DMS 273 treated with DMSO at 0.1 percent for 48 hours (cell line): ENCODE data around the gene GIPC1.

Experiments used
- DNase-seq: peaks from one replicate; lab custom pipeline; 2025; lab: John Stamatoyannopoulos, UW

The GIPC1 gene

DNA sequence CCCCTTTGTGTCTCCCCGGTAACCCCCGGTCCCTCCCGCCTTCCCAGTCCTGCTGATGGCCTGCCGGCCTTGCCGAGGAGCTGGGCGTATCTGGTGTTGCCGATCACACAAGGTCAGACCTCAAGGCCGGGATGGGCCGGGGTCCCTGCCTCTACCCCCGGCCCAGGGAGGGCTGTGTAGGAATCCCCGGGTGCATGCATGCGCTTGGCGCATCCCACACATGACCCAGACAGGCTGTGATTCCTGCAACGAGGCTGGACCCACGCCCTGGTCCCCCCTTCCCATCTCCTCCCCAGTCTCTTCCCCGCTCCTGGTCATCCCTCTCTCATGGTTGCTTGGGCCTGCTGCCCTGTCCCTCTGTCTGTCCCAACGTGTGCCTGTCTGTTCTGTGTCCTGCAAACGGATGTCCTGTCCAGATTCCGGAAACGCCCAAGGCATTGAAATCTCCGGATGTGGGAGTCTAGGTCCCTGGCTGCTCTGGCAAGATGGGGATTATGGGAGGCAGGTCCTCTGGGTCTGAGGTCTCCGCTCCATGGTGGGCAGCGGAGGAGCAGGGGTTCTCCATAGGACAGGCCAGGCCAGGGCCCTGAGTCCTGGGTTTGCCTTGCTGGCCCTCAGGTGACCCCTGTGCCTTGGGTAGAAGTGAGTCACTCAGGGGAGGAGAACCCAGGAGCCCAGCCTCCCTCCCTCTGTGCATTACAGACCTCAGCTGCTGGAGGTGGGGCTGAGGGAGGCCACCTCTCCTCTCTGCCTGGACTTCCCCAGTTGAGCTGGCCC lies 61.2 kb downstream of the GIPC1 start:
- no peak for DNase-seq

DNA sequence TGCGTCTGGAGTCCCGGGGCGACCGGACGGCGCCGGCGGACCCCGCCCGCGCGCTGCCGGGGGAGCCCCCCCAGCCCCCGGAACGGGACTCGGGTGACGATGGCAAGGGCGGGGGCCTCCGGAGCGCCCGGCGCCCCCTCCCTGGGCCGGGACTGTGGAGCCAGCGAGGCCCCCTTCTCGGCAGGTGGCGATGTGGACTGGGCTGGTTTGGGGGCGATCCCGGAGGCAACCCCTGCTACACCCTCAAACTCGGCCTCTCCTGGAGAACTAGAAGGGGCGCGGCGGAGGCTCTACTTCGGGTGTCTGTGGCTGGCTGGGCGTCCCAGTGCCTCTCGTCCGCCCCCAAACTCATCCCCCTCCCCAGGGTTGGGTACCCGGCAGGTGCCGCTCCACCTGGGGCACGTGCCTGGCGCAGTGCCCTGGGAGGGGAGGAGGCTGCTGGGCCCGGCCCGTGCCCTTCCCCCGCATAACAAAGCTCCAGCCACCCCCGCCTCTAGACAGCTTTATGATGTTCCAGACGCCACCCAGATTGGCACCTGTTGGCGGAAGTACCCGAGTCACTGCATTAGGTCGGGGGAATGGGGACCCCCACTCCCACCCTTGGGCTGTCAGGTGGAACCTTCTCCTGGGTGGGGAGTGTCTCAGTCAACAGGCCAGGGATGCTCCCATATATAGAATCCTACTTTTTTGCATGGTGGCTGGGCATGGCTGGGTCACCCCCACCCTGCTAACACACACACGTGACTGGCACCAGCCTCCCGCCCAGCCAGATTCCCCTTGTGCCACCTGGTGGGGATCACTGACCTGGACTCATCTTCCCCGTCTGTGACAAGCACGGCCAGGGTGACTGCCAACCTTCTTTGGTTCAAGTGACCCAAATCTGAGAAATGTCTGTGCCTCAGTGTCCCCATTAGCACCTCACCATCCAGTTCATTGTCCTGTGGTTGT lies 62.1 kb downstream of the GIPC1 start:
- no peak for DNase-seq

DNA sequence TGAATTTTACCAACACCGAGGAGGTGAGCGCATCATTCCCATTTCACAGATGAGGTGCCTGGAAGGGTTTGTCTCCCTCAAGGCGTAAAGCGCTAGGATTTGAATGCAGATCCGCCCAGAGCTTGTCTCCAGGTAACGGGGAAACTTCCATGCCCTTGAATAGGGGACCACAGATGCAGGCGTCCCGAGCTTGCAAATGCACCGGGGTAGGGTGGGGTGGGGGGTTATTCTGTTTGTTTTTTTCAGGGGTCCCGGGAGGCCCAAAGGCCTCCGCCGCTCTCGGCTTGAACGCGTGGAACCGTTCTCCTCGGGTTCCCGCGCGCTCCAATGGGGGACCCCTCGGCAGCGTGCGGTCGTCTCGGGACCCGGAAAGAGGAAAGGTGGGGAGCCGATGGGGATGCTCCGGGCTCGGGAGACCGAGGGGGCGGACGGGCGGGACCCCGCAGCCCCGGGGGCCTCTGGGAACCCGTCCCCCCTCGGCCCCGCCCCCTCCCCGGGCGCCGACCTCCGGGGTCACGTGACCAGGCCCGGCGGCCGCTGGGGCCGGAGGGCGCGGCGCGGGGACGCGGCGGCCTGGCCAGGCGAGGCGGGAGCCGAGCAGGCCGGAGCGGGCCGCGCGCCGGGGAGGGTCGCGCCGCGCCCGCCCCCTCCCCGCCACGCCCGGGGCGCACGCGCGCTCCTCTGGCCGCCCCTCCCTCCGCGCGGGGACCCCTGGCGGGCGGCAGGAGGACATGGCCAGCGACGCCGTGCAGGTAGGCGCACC lies 63.0 kb downstream of the GIPC1 start, which contains the start of gene PKN1:
TSS of gene PKN1 (plus strand) at position 516 of the 763 bp plus-strand sequence. CDS start at position 732, 216 bp downstream.
- DNase-seq = no peak

DNA sequence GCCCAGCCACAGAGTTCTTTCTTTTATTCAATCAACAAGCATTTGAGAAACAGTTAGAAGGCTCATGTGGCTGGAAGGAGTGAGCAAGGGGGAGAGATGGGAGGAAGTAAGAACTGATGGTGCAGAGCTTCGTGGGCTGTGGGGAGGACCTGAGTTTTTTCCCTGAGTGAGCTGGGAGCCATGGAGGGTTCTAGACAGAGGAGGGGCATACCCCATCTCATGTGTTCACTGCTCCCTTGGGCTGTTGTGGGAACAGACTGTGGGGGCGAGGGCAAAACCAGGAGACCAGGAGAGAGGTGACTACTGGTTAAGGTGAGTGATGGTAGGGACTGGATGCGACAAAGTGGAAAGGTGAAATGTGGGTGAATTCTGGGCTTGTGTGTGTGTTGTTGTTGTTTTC lies 65.2 kb downstream of the GIPC1 start:
- DNase-seq = no peak

DNA sequence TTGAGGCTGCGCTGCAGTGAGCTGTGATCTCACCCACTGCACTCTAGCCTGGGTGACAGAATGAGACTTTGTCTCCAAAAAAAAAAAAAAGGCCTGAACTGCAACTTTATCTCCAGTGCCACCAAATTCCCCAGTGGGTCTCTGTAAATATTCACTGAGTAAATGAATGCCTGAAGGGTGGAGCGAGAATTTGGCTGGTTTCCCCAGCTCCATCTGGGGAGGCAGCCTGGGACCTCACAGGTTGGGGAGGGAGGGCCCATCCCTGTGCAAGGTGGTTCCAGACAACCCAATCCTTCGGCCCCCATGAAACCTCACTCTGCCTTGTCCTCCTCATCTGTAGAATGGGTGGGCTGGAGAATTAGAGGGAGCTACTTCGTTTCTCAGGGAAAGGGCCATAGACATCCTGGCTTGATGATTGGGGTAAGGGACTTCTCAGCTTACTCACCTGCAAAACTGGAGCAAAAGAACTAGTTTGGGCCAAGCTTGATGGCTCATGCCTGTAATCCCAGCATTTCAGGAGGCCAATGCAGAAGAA lies 67.0 kb downstream of the GIPC1 start:
- DNase-seq = no peak
